ENCODE measurements around the gene FCMR.

- TF ChIP-seq, protein P1, sequence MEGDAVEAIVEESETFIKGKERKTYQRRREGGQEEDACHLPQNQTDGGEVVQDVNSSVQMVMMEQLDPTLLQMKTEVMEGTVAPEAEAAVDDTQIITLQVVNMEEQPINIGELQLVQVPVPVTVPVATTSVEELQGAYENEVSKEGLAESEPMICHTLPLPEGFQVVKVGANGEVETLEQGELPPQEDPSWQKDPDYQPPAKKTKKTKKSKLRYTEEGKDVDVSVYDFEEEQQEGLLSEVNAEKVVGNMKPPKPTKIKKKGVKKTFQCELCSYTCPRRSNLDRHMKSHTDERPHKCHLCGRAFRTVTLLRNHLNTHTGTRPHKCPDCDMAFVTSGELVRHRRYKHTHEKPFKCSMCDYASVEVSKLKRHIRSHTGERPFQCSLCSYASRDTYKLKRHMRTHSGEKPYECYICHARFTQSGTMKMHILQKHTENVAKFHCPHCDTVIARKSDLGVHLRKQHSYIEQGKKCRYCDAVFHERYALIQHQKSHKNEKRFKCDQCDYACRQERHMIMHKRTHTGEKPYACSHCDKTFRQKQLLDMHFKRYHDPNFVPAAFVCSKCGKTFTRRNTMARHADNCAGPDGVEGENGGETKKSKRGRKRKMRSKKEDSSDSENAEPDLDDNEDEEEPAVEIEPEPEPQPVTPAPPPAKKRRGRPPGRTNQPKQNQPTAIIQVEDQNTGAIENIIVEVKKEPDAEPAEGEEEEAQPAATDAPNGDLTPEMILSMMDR (IDR thresholded peaks at IDR 0.05): no peak
- no peak for TF ChIP-seq POLR2A (IDR thresholded peaks at IDR 0.05)
These were observed 39.9 kb upstream of the FCMR start for GRCh38 chr1:206961668-206962067.
